HEK293 (cell line): Measurements from ENCODE around the gene RRAGA.

Source experiments
- KLF7 ChIP-seq: fragments of 450-650 bp; formaldehyde crosslinking; IDR thresholded peaks from 2 replicates; pipeline ENCODE4 v1.5.1; 2016; ENCODE audit warnings: missing biosample characterization, missing genetic modification characterization, borderline replicate concordance
- SP2 ChIP-seq: fragments of 450-650 bp; formaldehyde crosslinking; IDR thresholded peaks from 2 replicates; pipeline ENCODE4 v1.5.1; 2016; ENCODE audit warnings: missing biosample characterization, missing genetic modification characterization
- ZNF10 ChIP-seq: fragments of 450-650 bp; formaldehyde crosslinking; IDR thresholded peaks from 2 replicates; pipeline ENCODE4 v1.5.1; 2017; ENCODE audit warnings: missing biosample characterization, missing genetic modification characterization
- ZNF2 ChIP-seq: fragments of 450-650 bp; formaldehyde crosslinking; IDR thresholded peaks from 2 replicates; pipeline ENCODE4 v1.5.1; 2016; ENCODE audit warnings: missing biosample characterization, missing genetic modification characterization
- ZNF302 ChIP-seq: fragments of 450-650 bp; formaldehyde crosslinking; IDR thresholded peaks from 2 replicates; pipeline ENCODE4 v1.5.1; 2016; ENCODE audit warnings: missing biosample characterization, missing genetic modification characterization, low read depth
- ZNF311 ChIP-seq: fragments of 450-650 bp; formaldehyde crosslinking; IDR thresholded peaks from 2 replicates; pipeline ENCODE4 v1.5.1; 2017; ENCODE audit warnings: missing biosample characterization, missing genetic modification characterization, borderline replicate concordance
- ZNF324 ChIP-seq: fragments of 450-650 bp; formaldehyde crosslinking; IDR thresholded peaks from 2 replicates; pipeline ENCODE4 v1.5.1; 2016; ENCODE audit warnings: missing biosample characterization, missing genetic modification characterization
- ZNF654 ChIP-seq: fragments of 450-650 bp; formaldehyde crosslinking; IDR thresholded peaks from 2 replicates; pipeline ENCODE4 v1.5.1; 2016; ENCODE audit warnings: low read depth, missing biosample characterization, missing genetic modification characterization
- TF ChIP-seq, protein P1 (sequence below): fragments of 450-650 bp; formaldehyde crosslinking; IDR thresholded peaks from 2 replicates; pipeline ENCODE4 v1.5.1; 2016; ENCODE audit warnings: missing biosample characterization, missing genetic modification characterization

DNA sequence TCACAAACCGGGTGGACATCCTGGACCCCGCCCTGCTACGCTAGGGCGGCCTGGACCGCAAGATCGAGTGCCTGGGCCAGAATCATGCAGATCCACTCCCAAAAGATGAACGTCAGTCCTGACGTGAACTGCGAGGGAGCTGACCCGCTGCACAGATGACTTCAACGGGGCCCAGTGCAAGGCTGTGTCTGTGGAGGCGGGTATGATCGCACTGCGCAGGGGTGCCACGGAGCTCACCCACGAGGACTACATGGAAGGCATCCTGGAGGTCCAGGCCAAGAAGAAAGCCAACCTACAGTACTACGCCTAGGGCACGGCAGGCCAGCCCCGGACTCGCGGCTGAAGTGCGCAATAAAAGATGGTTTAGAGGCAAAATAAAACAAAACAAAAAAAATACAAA is 21.4 kb upstream of the RRAGA start:
- TF ChIP-seq ZNF2 (tag by site-specific recombination) = no peak
- no peak for TF ChIP-seq ZNF10
- TF ChIP-seq, protein P1, sequence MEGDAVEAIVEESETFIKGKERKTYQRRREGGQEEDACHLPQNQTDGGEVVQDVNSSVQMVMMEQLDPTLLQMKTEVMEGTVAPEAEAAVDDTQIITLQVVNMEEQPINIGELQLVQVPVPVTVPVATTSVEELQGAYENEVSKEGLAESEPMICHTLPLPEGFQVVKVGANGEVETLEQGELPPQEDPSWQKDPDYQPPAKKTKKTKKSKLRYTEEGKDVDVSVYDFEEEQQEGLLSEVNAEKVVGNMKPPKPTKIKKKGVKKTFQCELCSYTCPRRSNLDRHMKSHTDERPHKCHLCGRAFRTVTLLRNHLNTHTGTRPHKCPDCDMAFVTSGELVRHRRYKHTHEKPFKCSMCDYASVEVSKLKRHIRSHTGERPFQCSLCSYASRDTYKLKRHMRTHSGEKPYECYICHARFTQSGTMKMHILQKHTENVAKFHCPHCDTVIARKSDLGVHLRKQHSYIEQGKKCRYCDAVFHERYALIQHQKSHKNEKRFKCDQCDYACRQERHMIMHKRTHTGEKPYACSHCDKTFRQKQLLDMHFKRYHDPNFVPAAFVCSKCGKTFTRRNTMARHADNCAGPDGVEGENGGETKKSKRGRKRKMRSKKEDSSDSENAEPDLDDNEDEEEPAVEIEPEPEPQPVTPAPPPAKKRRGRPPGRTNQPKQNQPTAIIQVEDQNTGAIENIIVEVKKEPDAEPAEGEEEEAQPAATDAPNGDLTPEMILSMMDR (tag by site-specific recombination) = no peak
- no peak for TF ChIP-seq ZNF654 (tag by site-specific recombination)
- TF ChIP-seq SP2 (tag by site-specific recombination) = no peak
- TF ChIP-seq ZNF302 (tag by site-specific recombination) = no peak
- TF ChIP-seq ZNF311 (tag by site-specific recombination) = no peak
- TF ChIP-seq ZNF324 = no peak
- no peak for TF ChIP-seq KLF7 (tag by site-specific recombination)
